DMS153 treated with DMSO at 0.1 percent for 48 hours (cell line): ENCODE results near the gene HLA-F.

Source experiments
- DNase-seq: peaks from one replicate; lab custom pipeline; 2025; ENCODE audit not compliant: unreplicated experiment; lab: John Stamatoyannopoulos, UW

HLA-F gene

GRCh38 chr6:29742127-29742526, 18.9 kb downstream of the HLA-F start:
- DNase-seq, result no peak

- DNase-seq, result no peak
Observed at GRCh38 chr6:29743025-29743424, 19.8 kb downstream of the HLA-F start.

- no peak for DNase-seq
Observed at GRCh38 chr6:29743568-29743967, 20.3 kb downstream of the HLA-F start.

- DNase-seq, result no peak
Observed at GRCh38 chr6:29744131-29744530, 20.9 kb downstream of the HLA-F start.

- DNase-seq, result no peak
Observed at GRCh38 chr6:29744621-29745020, 21.4 kb downstream of the HLA-F start.

GRCh38 chr6:29745386-29745785, 22.2 kb downstream of the HLA-F start:
- DNase-seq, result no peak

GRCh38 chr6:29745855-29746449, 22.7 kb downstream of the HLA-F start:
- DNase-seq, result no peak

- DNase-seq, result no peak
Observed at GRCh38 chr6:29746846-29747687, 23.8 kb downstream of the HLA-F start.

- no peak for DNase-seq
Observed at GRCh38 chr6:29747688-29748250, 24.5 kb downstream of the HLA-F start.

GRCh38 chr6:29748391-29749307, 25.4 kb downstream of the HLA-F start:
- DNase-seq, result peak; percentile 56

- no peak for DNase-seq
Observed at GRCh38 chr6:29749308-29749662, 26.1 kb downstream of the HLA-F start.

- DNase-seq, result no peak
Observed at GRCh38 chr6:29749668-29750067, 26.4 kb downstream of the HLA-F start.

- DNase-seq, result no peak
Observed at GRCh38 chr6:29750709-29751108, 27.5 kb downstream of the HLA-F start.

GRCh38 chr6:29751480-29751879, 28.2 kb downstream of the HLA-F start:
- DNase-seq, result no peak

GRCh38 chr6:29752451-29753308, 29.4 kb downstream of the HLA-F start:
- peak; percentile 47 for DNase-seq

GRCh38 chr6:29753309-29753644, 30.0 kb downstream of the HLA-F start:
- DNase-seq, result no peak

- no peak for DNase-seq
Observed at GRCh38 chr6:29755295-29755871, 32.1 kb downstream of the HLA-F start.

- DNase-seq, result no peak
Observed at GRCh38 chr6:29757282-29757681, 34.0 kb downstream of the HLA-F start.

- DNase-seq, result no peak
Observed at GRCh38 chr6:29757701-29758293, 34.6 kb downstream of the HLA-F start.

GRCh38 chr6:29758761-29759160, 35.5 kb downstream of the HLA-F start:
- no peak for DNase-seq
